ENCODE results near the gene TPBG.
"Not testable (repeated sequence)": the region's sequence is repeated elsewhere in the genome, so short reads cannot be mapped to it uniquely, and the experiment has no call there.

The TPBG gene

GRCh38 chr6:82380566-82381185 is 17.1 kb downstream of the TPBG start:
- no peak for DNase-seq

DNA sequence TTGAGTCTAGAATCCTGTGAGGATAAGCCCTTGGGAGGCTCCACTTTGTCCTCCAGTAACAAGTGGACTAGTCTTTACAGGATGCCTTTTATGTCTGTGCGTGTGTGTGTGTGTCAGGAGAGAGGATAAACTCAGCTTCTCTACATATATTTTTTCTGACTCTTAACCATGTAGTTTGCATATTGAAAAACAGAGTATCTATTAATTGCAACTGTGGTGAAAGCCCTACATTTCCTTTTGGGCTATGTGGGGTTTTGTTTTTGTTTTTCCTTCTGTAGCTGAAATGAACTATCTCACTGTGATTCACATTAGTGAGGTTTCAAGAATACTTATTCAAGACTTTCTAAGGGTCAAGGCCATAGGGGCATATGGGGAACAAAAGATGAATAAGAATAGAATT is 17.7 kb downstream of the TPBG start:
- no peak for DNase-seq

GRCh38 chr6:82385102-82385501 is 21.5 kb downstream of the TPBG start:
- DNase-seq: no peak

DNA sequence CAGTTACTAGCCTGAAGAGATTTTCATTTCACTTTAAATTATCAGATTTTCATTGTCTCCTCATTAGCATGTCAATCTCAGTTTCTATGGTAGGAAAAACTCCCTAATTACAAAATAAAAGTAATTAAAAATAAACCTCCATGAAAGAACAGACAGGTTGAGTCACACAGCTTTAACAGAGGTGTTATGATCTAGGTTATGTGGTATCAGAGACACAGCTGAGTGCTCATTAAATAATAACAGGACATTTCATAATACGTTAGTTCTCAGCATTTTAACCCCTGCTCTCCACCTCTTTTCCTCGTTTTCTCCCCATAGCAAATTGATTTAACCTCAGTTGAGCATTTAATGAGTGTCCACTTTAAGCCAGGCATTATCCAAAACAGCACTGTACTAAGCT is 21.9 kb downstream of the TPBG start:
- DNase-seq: no peak

DNA sequence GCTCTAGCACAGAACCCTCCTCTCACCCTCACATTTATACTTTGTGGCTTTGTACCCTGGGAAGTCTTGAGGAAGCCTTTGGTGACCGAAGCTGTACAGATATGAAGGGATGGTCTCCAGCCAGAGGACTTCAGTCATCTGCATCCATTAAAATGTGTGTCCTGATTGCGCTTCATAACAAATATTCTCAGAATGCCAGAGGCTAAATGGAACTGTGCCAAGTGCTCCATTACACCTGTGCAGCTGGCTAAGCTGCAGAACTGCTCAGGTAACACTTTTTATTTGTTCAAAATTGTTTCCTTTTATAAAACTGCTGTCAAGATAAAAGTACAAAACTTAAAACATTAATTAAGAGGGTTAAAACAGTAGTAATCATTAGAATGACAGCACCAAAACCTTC is 22.3 kb downstream of the TPBG start:
- DNase-seq: no peak

DNA sequence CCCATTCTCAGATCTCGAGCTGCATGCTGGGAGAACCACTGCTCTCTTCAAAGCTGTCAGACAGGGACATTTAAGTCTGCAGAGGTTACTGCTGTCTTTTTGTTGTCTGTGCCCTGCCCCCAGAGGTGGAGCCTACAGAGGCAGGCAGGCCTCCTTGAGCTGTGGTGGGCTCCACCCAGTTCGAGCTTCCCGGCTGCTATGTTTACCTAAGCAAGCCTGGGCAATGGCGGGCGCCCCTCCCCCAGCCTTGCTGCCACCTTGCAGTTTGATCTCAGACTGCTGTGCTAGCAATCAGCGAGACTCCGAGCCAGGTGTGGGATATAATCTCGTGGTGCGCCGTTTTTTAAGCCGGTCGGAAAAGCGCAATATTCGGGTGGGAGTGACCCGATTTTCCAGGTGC is 31.2 kb downstream of the TPBG start:
- DNase-seq: not testable (repeated sequence)

DNA sequence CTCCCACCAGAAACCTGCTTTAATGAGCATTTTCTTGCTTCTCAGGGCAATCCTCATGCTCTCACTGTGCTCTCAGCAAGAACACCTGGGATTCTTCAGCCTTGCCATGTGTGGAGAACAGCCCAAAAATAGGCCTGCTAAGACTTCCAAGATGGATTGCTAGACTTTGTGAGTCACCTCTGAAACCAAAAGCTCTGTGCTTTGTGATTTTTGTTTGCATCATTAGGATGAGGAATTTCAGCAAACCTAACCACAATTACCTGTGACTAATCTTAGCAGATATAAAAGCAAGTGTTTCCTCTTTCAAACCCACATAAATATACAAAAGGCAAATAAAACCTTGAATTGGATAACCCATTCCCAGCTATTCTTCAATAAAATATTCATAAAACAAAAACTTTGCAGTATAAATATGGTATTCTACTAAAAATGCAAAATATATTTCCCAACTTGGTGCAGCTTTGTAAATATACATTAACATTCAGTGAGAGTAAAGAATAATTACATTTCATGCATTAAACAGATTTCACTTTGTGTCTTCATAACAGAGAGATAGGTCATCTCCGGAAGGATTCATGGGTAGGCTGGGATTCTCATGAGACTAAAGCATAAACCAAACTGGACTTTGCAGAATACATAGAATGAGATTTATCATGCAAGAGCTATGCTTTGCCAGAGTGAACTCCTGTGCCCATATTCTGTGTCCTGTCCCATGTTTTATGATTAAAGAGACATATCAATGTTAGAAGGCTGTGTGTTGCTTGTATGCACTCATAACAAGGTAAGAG is 33.5 kb downstream of the TPBG start:
- no peak for DNase-seq

- no peak for DNase-seq
Observed at GRCh38 chr6:82397962-82398692, 34.5 kb downstream of the TPBG start.

DNA sequence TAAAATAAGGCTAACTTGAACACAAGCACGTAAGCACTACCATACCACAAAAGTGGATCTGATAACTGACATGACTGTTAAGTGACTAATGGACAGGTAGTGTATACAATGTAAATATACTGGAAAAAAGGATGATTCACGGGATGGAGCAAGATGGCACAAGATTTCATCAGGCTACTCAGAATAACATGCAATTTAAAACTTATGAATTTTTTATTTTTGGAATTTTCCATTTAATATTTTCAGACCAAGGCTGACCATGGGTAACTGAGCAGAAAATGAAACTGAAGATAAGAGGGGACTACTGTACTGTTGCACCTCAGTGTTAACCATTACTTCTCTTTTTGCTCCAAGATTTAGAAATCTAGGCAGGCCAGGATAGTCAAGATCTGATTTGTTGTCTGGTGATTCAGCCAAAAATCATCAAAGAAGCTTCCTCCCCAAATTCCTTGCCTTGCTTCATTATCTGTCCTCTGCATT is 45.4 kb downstream of the TPBG start:
- DNase-seq: no peak

DNA sequence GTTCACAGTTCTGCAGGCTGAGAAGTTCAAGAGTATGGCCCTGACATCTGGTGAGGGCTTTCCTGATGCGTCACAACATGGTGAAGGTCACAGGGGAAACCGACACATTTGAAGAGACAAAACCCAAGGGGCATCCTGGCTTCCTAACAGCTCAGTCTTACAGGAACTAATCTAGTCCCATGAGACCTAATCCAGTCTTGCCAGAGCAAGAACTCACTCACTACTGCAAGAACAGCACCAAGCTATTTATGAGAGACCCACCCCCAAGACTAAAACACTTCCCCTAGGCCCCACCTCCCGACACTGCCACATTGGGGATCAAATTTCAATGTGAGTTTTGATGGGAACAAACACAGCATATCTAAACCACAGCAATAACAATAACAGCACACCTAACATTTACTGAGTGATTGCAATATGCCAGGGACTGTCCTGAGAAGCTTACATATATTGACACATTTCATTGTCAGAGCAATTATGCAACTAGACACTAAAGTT is 46.6 kb downstream of the TPBG start:
- no peak for DNase-seq

- DNase-seq: no peak
Observed at GRCh38 chr6:82413868-82414267, 50.3 kb downstream of the TPBG start.

GRCh38 chr6:82415820-82416219 is 52.2 kb downstream of the TPBG start:
- DNase-seq: no peak

DNA sequence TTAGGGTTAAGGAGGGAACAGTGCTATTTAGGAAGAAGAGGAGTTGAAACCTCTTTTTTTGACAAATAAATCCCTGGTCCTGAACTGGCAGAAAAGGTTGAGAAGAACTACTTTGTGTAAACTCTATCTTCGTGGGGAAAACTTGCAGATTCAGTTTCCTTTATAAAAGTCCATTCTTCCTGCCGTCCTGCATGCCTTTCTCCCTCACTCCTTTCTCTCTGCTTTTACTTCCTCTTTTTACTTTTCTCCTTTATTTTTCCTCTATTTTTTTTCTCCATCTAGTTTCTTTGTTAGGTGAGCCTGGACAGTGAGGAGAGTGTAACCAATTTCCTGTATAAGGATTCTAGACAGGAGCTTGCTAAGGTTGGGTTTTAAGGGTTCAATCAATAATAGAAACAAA is 52.7 kb downstream of the TPBG start:
- no peak for DNase-seq
